ENCODE data around the gene SPTBN1. TPM values are rescaled to one million over a fixed set of nuclear protein-coding genes. Genes with fewer than 3 reads are reported as not detected.

SPTBN1 gene
- total and polyA plus RNA-seq, 9 donors = 108 to 314 (median 232) TPM

- H3K36me3 ChIP-seq = no peaks in the 10 kb centered on the region
- no peaks in the 10 kb centered on the region for H3K27me3 ChIP-seq
- 74 to 85% (median 83%) methylated on average over 4 of the region's 4 CpGs for WGBS, 3 donors
- no peak overlapping the region for H3K27ac ChIP-seq
- H3K4me1 ChIP-seq (ENCODE audit: insufficient read depth) = no peaks in the 10 kb centered on the region
- intact Hi-C loops (cut with DNase I) = no loop called here
- TF ChIP-seq EP300 (IDR thresholded peaks at IDR 0.05) (no peak), CTCF (IDR thresholded peaks at IDR 0.05) (no peak), POLR2A (IDR thresholded peaks at IDR 0.05) (no peak)
- DNase-seq = no peak
- H3K4me3 ChIP-seq = no peak overlapping the region
- no peaks in the 10 kb centered on the region for H3K9me3 ChIP-seq
Measured at GRCh38 chr2:54659527-54659926, 203.4 kb downstream of the SPTBN1 start.

DNA sequence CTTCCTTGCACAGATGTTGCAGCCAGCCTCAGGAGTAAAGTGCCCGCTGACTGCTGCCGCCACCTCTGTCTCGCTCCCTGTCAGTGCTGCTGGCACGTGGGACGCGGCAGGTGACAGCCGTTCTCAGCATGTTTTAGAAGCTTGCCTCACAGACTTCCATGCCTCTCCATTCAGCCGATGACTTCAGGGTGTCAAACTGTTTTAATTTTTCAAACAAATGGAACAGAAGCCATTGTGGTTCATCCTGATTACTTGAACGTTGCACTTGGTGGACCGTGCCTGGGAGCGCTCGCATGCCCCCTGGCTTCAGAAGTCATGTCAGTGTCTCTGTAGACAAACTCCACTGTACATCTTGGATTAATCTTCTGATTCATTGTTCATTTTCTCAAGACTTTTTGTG is 204.6 kb downstream of the SPTBN1 start:
- Histone ChIP-seq H3K27me3 (no peaks in the 10 kb centered on the region), H3K36me3 (no peaks in the 10 kb centered on the region), H3K27ac (no peak overlapping the region), H3K4me3 (no peak overlapping the region), H3K9me3 (no peaks in the 10 kb centered on the region), H3K4me1 (ENCODE audit: insufficient read depth) (peaks cover 4% of the 10 kb centered on the region)
- intact Hi-C loops (cut with DNase I) = no loop called here
- no peak for DNase-seq
- no peak for TF ChIP-seq EP300 (IDR thresholded peaks at IDR 0.05)
- no peak for TF ChIP-seq CTCF (IDR thresholded peaks at IDR 0.05)
- no peak for TF ChIP-seq POLR2A (IDR thresholded peaks at IDR 0.05)
- 82 to 85% (median 84%) methylated on average over 12 of the region's 12 CpGs for WGBS, 3 donors

DNA sequence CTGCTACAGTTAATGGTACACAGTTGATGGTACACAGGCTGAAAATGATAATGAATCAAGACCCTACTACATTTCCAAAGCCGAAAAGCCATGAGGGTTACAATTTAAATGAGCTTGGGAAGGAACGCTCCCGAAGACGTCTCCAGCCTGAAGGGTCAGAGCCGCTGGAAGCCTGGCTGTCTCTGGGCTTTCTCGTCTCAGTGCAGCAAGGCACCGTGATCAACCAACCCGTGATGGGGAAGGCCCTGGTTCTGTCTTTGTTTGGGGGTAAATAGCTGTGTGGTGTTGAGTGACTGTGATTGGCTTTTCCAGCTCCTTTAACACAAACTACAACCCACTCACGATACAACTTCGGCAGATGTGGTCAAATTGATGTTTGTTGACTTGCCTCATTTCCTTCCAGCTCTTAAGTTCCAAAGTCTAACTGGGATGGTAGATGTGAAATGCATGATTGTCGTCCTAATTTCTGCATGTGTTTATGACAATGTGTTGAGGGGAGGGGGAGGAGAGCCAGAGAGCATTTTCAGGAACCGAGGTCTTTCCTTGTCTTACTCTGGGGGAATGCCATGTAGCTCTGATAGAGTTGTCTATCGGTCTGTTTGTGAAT is 207.4 kb downstream of the SPTBN1 start:
- H3K27me3 ChIP-seq = no peaks in the 10 kb centered on the region
- no peak overlapping the region for H3K27ac ChIP-seq
- peaks cover 17% of the 10 kb centered on the region for H3K4me1 ChIP-seq (ENCODE audit: insufficient read depth)
- no peak overlapping the region for H3K4me3 ChIP-seq
- intact Hi-C loops (cut with DNase I) = no loop called here
- no peaks in the 10 kb centered on the region for H3K9me3 ChIP-seq
- H3K36me3 ChIP-seq = no peaks in the 10 kb centered on the region
- TF ChIP-seq CTCF (IDR thresholded peaks at IDR 0.05) (no peak), EP300 (IDR thresholded peaks at IDR 0.05) (no peak), POLR2A (IDR thresholded peaks at IDR 0.05) (no peak)
- no peak for DNase-seq
- 94 to 96% (median 95%) methylated on average over 13 of the region's 13 CpGs for WGBS, 3 donors

DNA sequence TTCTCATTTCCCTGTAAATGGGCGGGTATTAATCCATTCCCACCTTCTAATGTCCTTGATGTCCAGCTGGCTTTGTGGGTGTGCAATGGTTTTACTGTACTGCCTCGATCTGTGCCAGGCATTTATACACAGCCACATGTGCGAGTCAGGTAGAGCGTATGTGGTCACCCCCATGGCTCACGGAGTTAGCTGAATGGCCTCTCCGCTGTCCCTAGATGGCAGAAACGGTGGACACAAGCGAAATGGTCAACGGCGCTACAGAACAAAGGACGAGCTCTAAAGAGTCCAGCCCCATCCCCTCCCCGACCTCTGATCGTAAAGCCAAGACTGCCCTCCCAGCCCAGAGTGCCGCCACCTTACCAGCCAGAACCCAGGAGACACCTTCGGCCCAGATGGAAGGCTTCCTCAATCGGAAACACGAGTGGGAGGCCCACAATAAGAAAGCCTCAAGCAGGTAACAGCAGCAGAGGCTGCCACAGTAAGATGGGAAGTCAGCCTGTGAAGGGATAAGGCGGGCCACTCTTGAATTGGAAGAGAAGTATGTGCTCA is 208.2 kb downstream of the SPTBN1 start:
- no peak for DNase-seq
- no peaks in the 10 kb centered on the region for H3K9me3 ChIP-seq
- intact Hi-C loops (cut with DNase I) = no loop called here
- no peaks in the 10 kb centered on the region for H3K36me3 ChIP-seq
- TF ChIP-seq CTCF (IDR thresholded peaks at IDR 0.05) (no peak), EP300 (IDR thresholded peaks at IDR 0.05) (no peak)
- no peak overlapping the region for H3K27ac ChIP-seq
- H3K4me3 ChIP-seq = no peak overlapping the region
- 92 to 97% (median 94%) methylated on average over 18 of the region's 18 CpGs for WGBS, 3 donors
- no peaks in the 10 kb centered on the region for H3K27me3 ChIP-seq
- peaks cover 18% of the 10 kb centered on the region for H3K4me1 ChIP-seq (ENCODE audit: insufficient read depth)

Measured in ovary (tissue), 9 donors.